KMS-11 (cell line): ENCODE results near the gene JUP.
A peak's percentile ranks its signal among the peaks of the same experiment; 100 is the strongest.

Experiments
- H2AFZ ChIP-seq: fragments of 200-600 bp; sonication (generic); 2 replicates; pipeline ENCODE4 v1.6.1; 2016; ENCODE audit warnings: antibody characterized with exemption, mixed run types, low read depth
- H3K27ac ChIP-seq: fragments of 200-600 bp; sonication (generic); 2 replicates; pipeline ENCODE4 v1.6.1; 2016; ENCODE audit warnings: mild to moderate bottlenecking, mixed run types
- H3K27me3 ChIP-seq: fragments of 200-600 bp; sonication (generic); 2 replicates; pipeline ENCODE4 v1.6.1; 2017; ENCODE audit warnings: mild to moderate bottlenecking, low read depth, mixed run types, moderate library complexity; ENCODE audit not compliant: insufficient read depth
- H3K36me3 ChIP-seq: fragments of 200-600 bp; sonication (generic); 2 replicates; pipeline ENCODE4 v1.6.1; 2017; ENCODE audit warnings: mild to moderate bottlenecking, mixed run types; ENCODE audit not compliant: insufficient read depth
- H3K4me1 ChIP-seq: fragments of 200-600 bp; sonication (generic); 2 replicates; pipeline ENCODE4 v1.6.1; 2016; ENCODE audit warnings: mild to moderate bottlenecking, low read depth, mixed run types; ENCODE audit not compliant: poor library complexity, severe bottlenecking
- H3K4me2 ChIP-seq: fragments of 200-600 bp; sonication (generic); 2 replicates; pipeline ENCODE4 v1.7.0; 2016; ENCODE audit warnings: mild to moderate bottlenecking, mixed run types
- H3K4me3 ChIP-seq: fragments of 200-600 bp; sonication (generic); IDR thresholded peaks from 2 replicates; pipeline ENCODE4 v1.6.1; 2017; ENCODE audit warnings: low read depth, low read length, mixed read lengths; ENCODE audit not compliant: insufficient read depth
- H3K79me2 ChIP-seq: fragments of 200-600 bp; sonication (generic); 2 replicates; pipeline ENCODE4 v1.6.1; 2016; ENCODE audit warnings: low read depth, mixed run types; ENCODE audit not compliant: insufficient read depth
- H3K9ac ChIP-seq: fragments of 200-600 bp; sonication (generic); 2 replicates; pipeline ENCODE4 v1.6.1; 2016; ENCODE audit warnings: mild to moderate bottlenecking, mixed run types
- H4K20me1 ChIP-seq: fragments of 200-600 bp; sonication (generic); 2 replicates; pipeline ENCODE4 v1.6.1; 2016; ENCODE audit warnings: mild to moderate bottlenecking, mixed run types; ENCODE audit not compliant: insufficient read depth
- TF ChIP-seq, protein P1 (sequence below): fragments of 200-600 bp; sonication (generic); conservative IDR thresholded peaks from 2 replicates; pipeline ENCODE4 v1.6.1; 2017; ENCODE audit warnings: low read depth, mild to moderate bottlenecking, antibody characterized with exemption, low read length, moderate library complexity, mixed read lengths

The JUP gene

DNA sequence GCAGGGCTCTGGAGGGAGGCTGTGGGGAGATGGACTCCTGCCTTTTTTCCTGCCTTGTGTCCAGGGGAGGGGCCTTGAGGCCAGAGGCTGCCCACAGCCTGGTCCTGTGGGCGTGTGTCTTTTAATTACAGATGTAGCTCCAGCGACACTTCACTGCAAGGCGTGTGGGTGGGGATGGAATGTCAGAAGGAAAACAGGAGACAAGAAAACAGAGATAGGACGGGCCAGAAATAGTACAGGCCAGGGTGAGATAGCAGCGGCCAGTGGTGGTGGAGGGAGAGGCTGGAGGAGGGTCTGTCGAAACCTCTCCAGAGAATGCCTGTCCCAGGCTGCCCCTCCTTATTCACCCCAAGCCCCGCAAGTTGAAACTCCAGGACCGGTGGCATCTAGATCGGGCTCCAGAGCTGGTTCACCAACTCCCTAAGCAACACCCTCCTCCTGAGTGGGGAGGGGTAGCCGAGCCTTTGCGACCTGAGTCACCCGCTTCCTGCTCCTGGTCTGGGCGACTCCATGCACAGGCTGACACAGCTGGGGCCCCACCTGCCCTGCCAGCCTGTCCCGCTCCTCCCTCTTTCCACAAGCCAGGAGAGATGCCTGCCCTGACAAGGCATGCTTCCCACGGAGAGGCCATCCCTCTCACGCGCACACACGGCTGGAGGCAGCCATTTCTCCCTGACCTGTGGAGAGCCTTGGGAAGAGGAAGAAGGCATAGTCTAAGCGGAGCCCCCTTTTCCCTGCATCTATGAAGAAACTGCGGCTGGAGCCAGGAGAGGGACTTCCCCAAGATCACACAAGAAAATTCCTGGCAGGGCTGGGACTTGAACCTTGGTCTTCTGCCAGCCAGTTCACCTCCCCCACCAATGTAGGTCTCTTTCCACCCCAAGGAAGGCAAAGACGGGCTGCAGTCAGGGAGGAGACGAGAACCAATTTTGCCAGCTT, 6.6 kb upstream of the JUP start:
- no peaks in the 10 kb centered on the region for H4K20me1 ChIP-seq
- no peak overlapping the region for H3K4me2 ChIP-seq
- TF ChIP-seq, protein P1, sequence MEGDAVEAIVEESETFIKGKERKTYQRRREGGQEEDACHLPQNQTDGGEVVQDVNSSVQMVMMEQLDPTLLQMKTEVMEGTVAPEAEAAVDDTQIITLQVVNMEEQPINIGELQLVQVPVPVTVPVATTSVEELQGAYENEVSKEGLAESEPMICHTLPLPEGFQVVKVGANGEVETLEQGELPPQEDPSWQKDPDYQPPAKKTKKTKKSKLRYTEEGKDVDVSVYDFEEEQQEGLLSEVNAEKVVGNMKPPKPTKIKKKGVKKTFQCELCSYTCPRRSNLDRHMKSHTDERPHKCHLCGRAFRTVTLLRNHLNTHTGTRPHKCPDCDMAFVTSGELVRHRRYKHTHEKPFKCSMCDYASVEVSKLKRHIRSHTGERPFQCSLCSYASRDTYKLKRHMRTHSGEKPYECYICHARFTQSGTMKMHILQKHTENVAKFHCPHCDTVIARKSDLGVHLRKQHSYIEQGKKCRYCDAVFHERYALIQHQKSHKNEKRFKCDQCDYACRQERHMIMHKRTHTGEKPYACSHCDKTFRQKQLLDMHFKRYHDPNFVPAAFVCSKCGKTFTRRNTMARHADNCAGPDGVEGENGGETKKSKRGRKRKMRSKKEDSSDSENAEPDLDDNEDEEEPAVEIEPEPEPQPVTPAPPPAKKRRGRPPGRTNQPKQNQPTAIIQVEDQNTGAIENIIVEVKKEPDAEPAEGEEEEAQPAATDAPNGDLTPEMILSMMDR = no peak
- no peaks in the 10 kb centered on the region for H3K4me1 ChIP-seq
- no peak overlapping the region for H3K4me3 ChIP-seq
- H3K27me3 ChIP-seq = no peaks in the 10 kb centered on the region
- no peak overlapping the region for H3K27ac ChIP-seq
- no peak overlapping the region for H3K9ac ChIP-seq
- no peaks in the 10 kb centered on the region for H3K36me3 ChIP-seq
- H3K79me2 ChIP-seq = no peaks in the 10 kb centered on the region
- no peak overlapping the region; the same call in 1 of the 2 replicates for H2AFZ ChIP-seq

DNA sequence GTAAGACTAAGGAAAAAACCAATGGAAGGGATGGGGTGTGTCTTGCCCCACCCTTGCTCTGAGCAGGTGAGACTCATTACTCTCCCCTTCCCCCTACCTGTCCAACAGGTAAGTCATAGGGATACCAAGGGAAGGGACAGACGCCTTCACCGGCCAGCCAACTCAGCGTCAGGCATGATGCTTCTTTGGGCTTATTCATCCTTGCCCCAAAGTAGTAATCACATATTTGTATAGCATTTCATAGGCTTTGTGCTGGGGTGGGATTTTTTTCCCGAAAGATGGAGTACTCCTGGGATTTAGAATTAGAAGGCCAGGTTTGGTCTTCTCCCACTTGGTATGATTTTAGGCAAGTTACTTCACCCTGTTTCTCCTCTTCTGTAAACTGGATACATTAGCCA, 509 bp upstream of the JUP start:
- Histone ChIP-seq H3K27ac (no peak overlapping the region), H3K79me2 (no peaks in the 10 kb centered on the region; the same call in 1 of the 2 replicates), H3K4me3 (no peak overlapping the region), H3K27me3 (no peaks in the 10 kb centered on the region), H3K4me1 (peaks cover 19% of the 10 kb centered on the region), H4K20me1 (no peaks in the 10 kb centered on the region), H3K4me2 (peak overlapping the region; percentile 59), H2AFZ (peak overlapping the region; percentile 24; the same call in 1 of the 2 replicates), H3K36me3 (no peaks in the 10 kb centered on the region), H3K9ac (no peak overlapping the region)
- TF ChIP-seq, protein P1 = no peak

DNA sequence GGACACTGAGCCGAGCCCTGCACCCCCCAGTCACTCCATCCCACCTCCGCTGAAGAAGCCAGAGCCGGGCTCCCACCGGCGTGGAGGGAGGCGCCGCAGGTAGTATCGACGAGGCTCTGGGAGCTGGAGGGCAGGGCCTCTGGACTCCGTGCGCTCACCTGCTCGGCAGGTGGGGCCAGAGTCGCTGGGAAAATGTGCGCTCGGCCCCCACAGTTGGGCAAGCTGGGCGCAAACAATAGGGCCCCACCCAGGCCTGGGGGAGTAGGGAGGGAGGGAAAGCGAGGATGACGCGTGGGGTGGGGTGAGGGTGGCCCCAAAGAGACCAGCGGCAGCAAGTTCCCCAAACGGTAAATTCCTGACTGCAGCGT, 668 bp downstream of the JUP start:
- no peaks in the 10 kb centered on the region for H4K20me1 ChIP-seq
- H3K4me3 ChIP-seq = no peak overlapping the region
- no peaks in the 10 kb centered on the region; the same call in 1 of the 2 replicates for H3K79me2 ChIP-seq
- H3K27me3 ChIP-seq = no peaks in the 10 kb centered on the region
- TF ChIP-seq, protein P1 = no peak
- no peaks in the 10 kb centered on the region for H3K36me3 ChIP-seq
- H3K9ac ChIP-seq = peak overlapping the region; percentile 64; the same call in 1 of the 2 replicates
- peak overlapping the region; percentile 94 for H3K4me2 ChIP-seq
- H3K27ac ChIP-seq = no peak overlapping the region
- H3K4me1 ChIP-seq = peaks cover 19% of the 10 kb centered on the region
- H2AFZ ChIP-seq = peak overlapping the region; percentile 73

DNA sequence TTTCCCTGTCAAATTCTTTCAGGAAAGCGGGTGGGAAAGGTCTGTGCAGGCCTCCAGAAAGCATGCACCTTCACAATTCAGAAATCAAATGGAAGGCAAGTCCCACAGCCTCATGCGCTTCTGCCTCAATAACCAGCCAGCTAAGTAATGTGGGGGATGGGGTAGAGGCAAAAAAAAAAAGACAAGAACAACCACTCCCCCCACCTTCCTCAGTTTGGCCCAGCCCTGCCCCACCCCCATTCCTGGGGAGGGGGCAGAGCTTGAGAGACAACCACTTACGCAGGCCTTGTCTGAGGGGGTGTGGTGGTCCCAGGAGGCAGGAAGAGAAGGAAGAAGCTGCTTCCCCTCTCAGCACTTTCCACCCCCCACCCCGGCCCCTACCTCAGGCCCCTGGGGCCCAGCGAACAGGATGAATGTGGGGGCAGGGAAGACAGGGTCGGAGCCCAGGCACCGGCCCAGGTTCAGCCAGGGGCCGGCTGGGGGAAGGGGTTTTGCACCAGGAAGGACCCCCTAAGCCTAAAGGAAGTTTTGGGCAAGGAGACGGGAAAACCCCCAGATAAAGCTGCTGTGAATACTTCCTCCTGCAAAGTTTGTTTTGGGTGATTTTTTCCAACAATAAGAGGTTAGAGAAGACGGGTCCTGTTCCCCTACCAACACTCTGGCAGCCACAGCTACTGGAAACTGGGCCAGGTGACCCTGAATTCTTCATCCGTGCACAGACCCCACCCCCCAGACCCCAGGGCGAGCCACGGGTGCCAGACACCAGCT, 1.2 kb downstream of the JUP start:
- Histone ChIP-seq H2AFZ (peak overlapping the region; percentile 73; the same call in 1 of the 2 replicates), H3K27ac (no peak overlapping the region), H3K9ac (peak overlapping the region; percentile 64; the same call in 1 of the 2 replicates), H3K4me1 (peaks cover 19% of the 10 kb centered on the region), H3K27me3 (no peaks in the 10 kb centered on the region), H3K4me2 (peak overlapping the region; percentile 94), H3K36me3 (no peaks in the 10 kb centered on the region), H3K4me3 (no peak overlapping the region), H3K79me2 (no peaks in the 10 kb centered on the region; the same call in 1 of the 2 replicates), H4K20me1 (no peaks in the 10 kb centered on the region)
- TF ChIP-seq, protein P1 = no peak
